Activated CD4-positive, alpha-beta T cell treated with anti-CD3 and anti-CD28 coated beads for 1 hour (primary cell): ENCODE data around the gene FMO1.
"Not testable (repeated sequence)": the region's sequence is repeated elsewhere in the genome, so short reads cannot be mapped to it uniquely, and the experiment has no call there.

ENCODE experiments used
- DNase-seq: peaks from one replicate; pipeline ENCODE4 v3.0.0-alpha.2; 2020

The FMO1 gene

DNA sequence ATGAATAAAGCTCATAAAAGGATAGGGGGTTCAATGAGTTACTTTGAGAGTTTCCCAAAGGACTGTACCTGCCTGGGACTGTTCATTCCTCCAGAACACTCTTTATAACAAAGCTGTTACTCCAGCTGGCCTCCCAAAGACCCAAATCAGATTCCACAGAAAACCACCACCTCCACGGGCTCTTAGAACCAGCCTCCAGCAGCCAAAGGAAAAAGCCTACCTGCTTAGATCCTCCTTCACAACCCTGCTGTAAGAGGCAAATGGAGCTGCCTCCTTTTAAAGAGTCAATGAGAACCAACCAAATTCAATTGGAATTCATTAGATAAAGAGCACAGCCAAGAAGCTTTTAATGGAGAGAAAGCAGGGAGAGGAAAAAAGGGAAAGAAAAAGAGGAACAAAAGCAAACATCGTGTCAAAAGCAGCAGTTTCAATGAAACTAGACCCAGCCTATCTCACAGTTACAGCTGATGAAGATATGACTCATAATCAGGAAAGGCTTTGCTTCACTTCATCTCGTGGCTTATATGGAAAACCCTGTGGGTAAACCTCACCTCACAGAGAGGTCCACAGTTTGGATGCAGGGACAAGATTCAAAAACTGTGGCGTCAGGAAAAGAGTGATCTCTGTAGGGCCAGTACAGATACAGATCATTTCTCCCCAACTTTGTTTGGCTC, 37.9 kb downstream of the FMO1 start:
- DNase-seq = no peak

- DNase-seq = no peak
These were observed 42.3 kb downstream of the FMO1 start for GRCh38 chr1:171290621-171291020.

DNA sequence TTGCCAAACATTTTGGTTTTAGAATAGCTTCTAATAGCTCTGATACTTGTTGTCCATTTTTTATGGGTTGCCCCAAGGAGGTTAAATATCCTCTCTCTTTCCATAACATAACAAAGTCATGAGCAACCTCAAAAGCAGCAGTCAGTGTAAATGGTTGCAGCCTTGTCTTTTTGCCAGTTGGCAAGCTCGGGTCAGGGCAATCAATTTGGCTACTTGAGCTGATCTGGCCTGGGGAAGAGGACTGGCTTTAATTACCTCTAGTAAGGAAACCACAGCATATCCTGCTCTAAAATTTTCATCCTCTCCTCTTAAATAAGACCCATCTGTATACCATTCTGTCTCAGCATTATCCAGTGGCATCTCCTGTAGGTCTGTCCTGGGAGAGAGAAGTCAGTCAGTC, 44.5 kb downstream of the FMO1 start:
- DNase-seq = no peak

- DNase-seq = not testable (repeated sequence)
These were observed 47.1 kb downstream of the FMO1 start for GRCh38 chr1:171295383-171295782.

DNA sequence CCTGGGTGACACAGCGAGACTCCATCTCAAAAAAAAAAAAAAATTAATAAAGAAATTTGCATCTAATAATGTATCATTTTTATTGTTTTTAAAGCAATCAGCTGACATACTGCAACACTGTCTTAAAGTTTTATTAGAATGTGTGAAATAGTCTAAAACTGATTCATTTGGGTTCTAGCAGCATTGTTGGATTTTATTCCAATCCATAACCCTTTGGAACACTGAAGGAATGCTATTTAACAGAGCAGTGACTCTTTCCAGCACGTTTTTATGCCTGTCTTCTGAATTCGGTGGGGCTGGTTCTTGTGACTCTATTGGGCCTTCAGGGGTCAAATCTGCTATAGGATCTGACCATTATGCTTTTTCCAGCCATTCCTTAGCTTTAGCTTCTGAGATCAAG, 47.5 kb downstream of the FMO1 start:
- no peak for DNase-seq

GRCh38 chr1:171296897-171297296, 48.6 kb downstream of the FMO1 start:
- DNase-seq = no peak

DNA sequence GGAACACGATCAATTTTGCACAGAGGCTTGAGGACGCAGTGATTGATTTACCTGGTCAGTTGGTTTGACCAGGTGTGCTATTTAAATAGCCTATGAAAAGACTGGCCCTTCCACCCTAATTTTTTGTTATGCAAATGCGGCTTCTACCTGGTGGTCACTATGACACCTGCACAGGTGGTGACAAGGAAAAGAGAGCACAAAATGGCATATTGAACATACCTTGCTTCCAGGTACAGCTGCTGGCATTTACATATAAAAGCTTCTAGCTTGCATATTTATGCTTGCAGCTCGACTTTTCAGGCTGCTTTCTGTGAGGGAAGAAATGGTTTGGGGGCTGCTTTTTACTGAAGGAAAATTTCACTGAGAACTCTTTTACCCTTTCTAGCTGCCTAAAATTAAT, 50.4 kb downstream of the FMO1 start:
- DNase-seq = no peak

- DNase-seq = no peak
These were observed 51.0 kb downstream of the FMO1 start for GRCh38 chr1:171299342-171299741.

DNA sequence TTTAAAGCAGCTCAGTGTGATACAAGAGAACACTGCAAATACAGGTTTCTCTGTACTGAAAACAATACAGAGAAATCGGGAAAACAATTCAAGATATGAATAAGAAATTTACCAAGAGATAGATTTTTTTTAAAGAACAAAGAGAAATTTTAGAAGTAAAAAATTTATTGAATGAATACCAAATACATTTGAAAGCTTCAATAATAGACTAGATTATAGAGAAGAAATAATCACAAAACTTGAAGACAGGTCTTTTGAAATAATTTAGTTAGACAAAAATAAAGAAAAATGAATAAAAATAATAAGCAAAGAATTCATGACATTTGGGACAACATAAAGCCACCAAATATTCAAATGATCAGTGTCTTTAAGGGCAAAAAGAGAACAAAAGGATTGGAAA, 52.1 kb downstream of the FMO1 start:
- DNase-seq = no peak

DNA sequence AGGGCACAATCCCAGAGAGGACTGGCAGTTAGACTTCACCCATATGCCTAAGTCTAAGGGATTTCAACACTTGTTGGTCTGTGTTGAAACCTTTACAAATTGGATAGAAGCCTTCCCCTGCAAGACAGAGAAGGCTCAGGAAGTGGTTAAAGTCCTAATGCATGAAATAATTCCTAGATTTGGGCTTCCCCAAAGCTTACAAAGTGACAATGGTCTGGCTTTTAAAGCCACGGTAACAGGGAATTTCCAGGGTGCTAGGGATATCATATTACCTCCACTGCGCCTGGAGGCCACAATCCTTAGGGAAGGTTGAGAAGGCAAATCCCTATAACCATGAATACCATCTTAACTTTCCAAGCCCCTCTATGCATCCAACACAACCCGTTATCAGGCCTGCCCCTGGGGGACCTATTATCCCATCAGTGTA, 62.4 kb downstream of the FMO1 start:
- DNase-seq = no peak

DNA sequence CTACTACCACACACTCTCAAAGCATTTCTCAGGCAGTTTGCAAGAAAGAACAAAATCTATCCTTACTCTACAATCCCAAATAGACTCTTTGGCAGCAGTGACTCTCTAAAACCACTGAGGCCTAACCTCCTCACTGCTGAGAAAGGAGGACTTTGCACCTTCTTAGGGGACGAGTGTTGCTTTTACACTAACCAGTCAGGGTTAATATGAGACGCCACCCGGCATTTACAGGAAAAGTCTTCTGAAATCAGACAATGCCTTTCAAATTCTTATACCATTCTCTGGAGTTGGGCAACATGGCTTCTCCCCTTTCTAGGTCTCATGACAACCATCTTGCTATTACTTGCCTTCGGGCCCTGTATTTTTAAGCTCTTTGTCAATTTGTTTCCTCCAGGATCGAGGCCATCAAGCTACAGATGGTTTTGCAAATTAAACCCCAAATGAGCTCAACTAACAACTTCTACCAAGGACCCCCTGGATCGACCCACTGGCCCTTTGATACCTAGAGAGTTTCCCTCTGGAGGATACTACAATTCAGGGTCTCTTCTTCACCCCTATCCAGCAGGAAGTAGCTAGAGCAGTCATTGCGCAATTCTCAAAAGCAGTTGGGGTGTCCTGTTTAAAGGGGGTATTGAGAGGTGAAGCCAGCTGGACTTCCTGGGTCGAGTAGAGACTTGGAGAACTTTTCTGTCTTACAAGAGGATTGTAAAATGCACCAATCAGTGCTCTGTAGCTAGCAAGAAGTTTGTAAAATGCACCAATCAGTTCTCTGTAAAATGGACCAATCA, 63.7 kb downstream of the FMO1 start:
- no peak for DNase-seq

DNA sequence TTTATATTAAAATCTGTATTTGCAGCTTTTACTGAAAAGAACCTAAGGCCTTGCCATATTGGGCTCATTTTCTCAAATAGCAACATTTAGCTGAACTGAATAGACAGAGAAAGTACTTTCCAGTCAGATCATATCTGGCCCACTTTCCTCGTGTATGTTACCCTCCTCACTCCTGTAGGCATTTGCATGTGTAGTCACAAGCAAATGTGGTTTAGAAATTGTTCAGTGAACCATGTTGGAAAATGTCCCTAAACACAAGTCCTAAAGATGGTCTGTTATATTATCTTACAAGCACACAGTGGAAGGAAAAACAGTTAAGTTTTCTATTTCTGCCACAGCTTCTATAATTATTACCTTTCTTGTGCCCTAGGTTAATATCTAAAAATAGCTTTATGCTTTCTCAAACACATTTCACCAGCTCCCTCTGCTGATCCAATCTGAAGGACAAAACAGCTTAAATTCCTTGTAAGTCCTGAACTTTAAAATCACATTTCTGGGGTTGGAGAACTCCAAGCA, 65.1 kb downstream of the FMO1 start:
- no peak for DNase-seq

DNA sequence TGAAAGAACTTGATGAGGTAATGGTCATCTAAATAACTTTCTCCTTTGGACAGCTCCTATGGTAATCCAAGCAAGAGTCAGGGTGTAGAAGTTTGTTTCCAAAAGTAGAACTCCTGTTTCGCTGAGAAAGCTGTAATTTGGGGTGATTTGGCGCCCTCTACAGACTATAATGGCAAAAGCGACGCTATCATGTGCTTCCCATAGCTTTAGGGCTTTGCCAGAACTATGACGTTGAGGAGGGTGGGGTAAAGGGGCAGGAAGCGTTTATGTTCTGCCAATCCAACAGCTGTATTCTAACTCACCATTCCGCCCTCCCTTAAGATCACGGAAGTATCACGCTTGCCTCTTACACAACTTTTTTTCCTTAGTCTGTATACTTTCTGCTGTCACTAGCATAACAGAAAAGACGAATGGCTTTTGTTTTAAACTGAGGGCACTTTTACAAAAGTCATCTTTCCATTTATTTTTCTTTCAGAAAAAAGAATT, 65.6 kb downstream of the FMO1 start, which contains the start of gene FMO4:
Gene FMO4, plus strand, starts transcription at position 349 of the 486 bp plus-strand sequence. CDS start 5,643 bp downstream, outside the sequence.
- DNase-seq = peak; percentile 62

DNA sequence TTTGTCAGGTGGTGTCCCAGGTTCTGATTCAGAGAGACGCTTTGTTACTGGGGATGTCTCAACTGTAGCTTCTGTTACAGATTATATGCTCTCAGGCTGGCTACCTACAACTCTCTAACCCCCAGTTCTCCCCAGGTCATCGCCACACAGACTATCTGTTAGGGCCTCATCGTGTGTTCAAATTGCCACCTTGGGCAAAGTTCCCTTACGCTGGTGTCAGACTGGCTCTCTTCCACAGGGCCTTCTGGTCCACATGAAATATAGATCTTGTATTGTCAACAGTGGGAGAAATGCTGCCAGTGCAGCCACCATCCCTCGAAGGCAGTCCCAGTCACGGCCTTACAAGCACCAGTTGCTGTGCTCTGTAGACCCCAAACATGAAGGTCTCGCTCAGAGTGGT, 81.0 kb downstream of the FMO1 start:
- no peak for DNase-seq

GRCh38 chr1:171334024-171334640, 85.8 kb downstream of the FMO1 start:
- DNase-seq = no peak
